Neuronal stem cell (in vitro differentiated cells): ENCODE measurements around the gene PDK2.
A peak's percentile ranks its signal among the peaks of the same experiment; 100 is the strongest.

ENCODE experiments used
- DNase-seq: peaks from one replicate; pipeline ENCODE4 v3.0.0-alpha.2; 2013; ENCODE audit warnings: low spot score
- H2AFZ ChIP-seq: one replicate; pipeline ENCODE4 v1.6.1; 2013; ENCODE audit warnings: mild to moderate bottlenecking, low read length, inconsistent platforms
- H2AK5ac ChIP-seq: 2 replicates; pipeline ENCODE4 v1.6.1; 2013; ENCODE audit warnings: low read depth, mild to moderate bottlenecking, inconsistent platforms, low read length, moderate library complexity, mixed read lengths
- H2BK120ac ChIP-seq: 2 replicates; pipeline ENCODE4 v1.6.1; 2013; ENCODE audit warnings: low read depth, mild to moderate bottlenecking, inconsistent platforms, low read length, moderate library complexity, mixed read lengths
- H2BK12ac ChIP-seq: one replicate; pipeline ENCODE4 v1.6.1; 2013; ENCODE audit warnings: low read length, inconsistent platforms
- H2BK15ac ChIP-seq: 2 replicates; pipeline ENCODE4 v1.6.1; 2013; ENCODE audit warnings: mild to moderate bottlenecking, low read length, inconsistent platforms, mixed read lengths
- H2BK5ac ChIP-seq: one replicate; pipeline ENCODE4 v1.6.1; 2013; ENCODE audit warnings: inconsistent platforms, mild to moderate bottlenecking, low read length, moderate library complexity
- H3K14ac ChIP-seq: one replicate; pipeline ENCODE4 v1.6.1; 2013; ENCODE audit warnings: low read length, inconsistent platforms
- H3K18ac ChIP-seq: 2 replicates; pipeline ENCODE4 v1.6.1; 2013; ENCODE audit warnings: low read length, inconsistent platforms
- H3K23ac ChIP-seq: 2 replicates; pipeline ENCODE4 v1.6.1; 2013; ENCODE audit warnings: low read depth, mild to moderate bottlenecking, mixed read lengths, low read length, inconsistent platforms; ENCODE audit not compliant: poor library complexity
- H3K27ac ChIP-seq: replicated peaks from 3 replicates; pipeline ENCODE4 v1.5.1; 2013; ENCODE audit warnings: low read length, inconsistent platforms
- H3K27me3 ChIP-seq, 3 experiments: 2 replicates each; pipeline ENCODE4 v1.6.1; 2013; ENCODE audit warnings: low read length in 3 of 3, mild to moderate bottlenecking in 2 of 3, inconsistent platforms in 1 of 3, low read depth in 1 of 3, mixed read lengths in 1 of 3, moderate library complexity in 1 of 3; ENCODE audit not compliant: control insufficient read depth in 3 of 3, insufficient read depth in 3 of 3
- H3K36me3 ChIP-seq, 2 donors: replicated peaks in 1 of 2; 2 replicates each; pipeline ENCODE4 v1.6.1; 2013; ENCODE audit warnings: low read length in 2 of 2; ENCODE audit not compliant: control insufficient read depth in 2 of 2, insufficient read depth in 2 of 2
- H3K4ac ChIP-seq: 2 replicates; pipeline ENCODE4 v1.6.1; 2013; ENCODE audit warnings: inconsistent platforms, mild to moderate bottlenecking, low read length, moderate library complexity
- H3K4me1 ChIP-seq, 2 donors: 1 replicate in 1 of 2; 2 replicates in 1 of 2; pipeline ENCODE4 v1.6.1; 2013; ENCODE audit warnings: low read length in 2 of 2, low read depth in 1 of 2; ENCODE audit not compliant: control insufficient read depth in 2 of 2, insufficient read depth in 1 of 2
- H3K4me2 ChIP-seq: one replicate; pipeline ENCODE4 v1.6.1; 2013; ENCODE audit warnings: mild to moderate bottlenecking, low read length, inconsistent platforms; ENCODE audit not compliant: insufficient read depth, poor library complexity, severe bottlenecking
- H3K4me3 ChIP-seq, 2 donors: 2 replicates each; pipeline ENCODE4 v1.5.1; 2013; ENCODE audit warnings: low read length in 2 of 2, mild to moderate bottlenecking in 2 of 2, inconsistent platforms in 1 of 2, moderate library complexity in 1 of 2
- H3K79me1 ChIP-seq: one replicate; pipeline ENCODE4 v1.6.1; 2013; ENCODE audit warnings: low read depth, mild to moderate bottlenecking, inconsistent platforms, low read length, moderate library complexity
- H3K9ac ChIP-seq: one replicate; pipeline ENCODE4 v1.6.1; 2013; ENCODE audit warnings: mild to moderate bottlenecking, low read depth, low read length, inconsistent platforms; ENCODE audit not compliant: poor library complexity
- H3K9me3 ChIP-seq, 2 donors: replicated peaks in 1 of 2; 2 replicates each; pipeline versions ENCODE3 to v1.6.1; 2013; ENCODE audit warnings: low read length in 2 of 2, mild to moderate bottlenecking in 2 of 2, inconsistent platforms in 1 of 2, low read depth in 1 of 2, mixed read lengths in 1 of 2, moderate library complexity in 1 of 2; ENCODE audit not compliant: control insufficient read depth in 2 of 2, insufficient read depth in 1 of 2
- H4K8ac ChIP-seq: one replicate; pipeline ENCODE4 v1.6.1; 2013; ENCODE audit warnings: low read depth, mild to moderate bottlenecking, inconsistent platforms, low read length, moderate library complexity
- H4K91ac ChIP-seq: one replicate; pipeline ENCODE4 v1.6.1; 2013; ENCODE audit warnings: low read length, low read depth, mild to moderate bottlenecking, inconsistent platforms; ENCODE audit not compliant: poor library complexity
- WGBS, 2 donors: extraction: QIAGEN DNeasy Blood & Tissue Kit; methylation state at CpG; one replicate each; pipeline ENCODE4 v1.1.7; 2013; ENCODE audit warnings: missing lambda C conversion rate in 2 of 2, mixed read lengths in 1 of 2; ENCODE audit not compliant: insufficient read length in 2 of 2, insufficient replicate concordance in 1 of 2; ENCODE audit errors: extremely low coverage in 2 of 2; 5-methylcytosine and 5-hydroxymethylcytosine counted together

Gene PDK2

GRCh38 chr17:50129728-50130558, 34.8 kb downstream of the PDK2 start, which contains the start of gene SAMD14:
TSS of gene SAMD14 (minus strand) at chr17:50130160. CDS start at chr17:50124959, 5,201 bp downstream.
- peak within 1 kb of the TSS; percentile 96 for H2BK15ac ChIP-seq
- no peak within 1 kb of the TSS for H4K8ac ChIP-seq
- peak within 1 kb of the TSS; percentile 90 for H3K14ac ChIP-seq
- H2AK5ac ChIP-seq, result peak within 1 kb of the TSS; percentile 99
- DNase-seq, result no peak
- H3K4me3 ChIP-seq, result peak within 1 kb of the TSS; percentile 57 to 88
- H3K18ac ChIP-seq, result peak within 1 kb of the TSS; percentile 97
- no peaks in the 10 kb centered on the region for H3K79me1 ChIP-seq
- no CpG with 5 or more reads among the region's 84 CpGs for WGBS, 2 donors
- no peaks in the 10 kb centered on the region for H3K27me3 ChIP-seq
- H2BK5ac ChIP-seq, result peak within 1 kb of the TSS; percentile 63
- H3K23ac ChIP-seq, result peak within 1 kb of the TSS; percentile 82
- H3K4ac ChIP-seq, result peak within 1 kb of the TSS; percentile 60
- peak within 1 kb of the TSS; percentile 46 for H4K91ac ChIP-seq
- H3K9ac ChIP-seq, result peak within 1 kb of the TSS; percentile 91
- H3K27ac ChIP-seq, result peak within 1 kb of the TSS; percentile 74
- peak within 1 kb of the TSS; percentile 98 for H2AFZ ChIP-seq
- H3K9me3 ChIP-seq, result no peaks in the 10 kb centered on the region
- peak within 1 kb of the TSS; percentile 82 for H3K4me2 ChIP-seq
- peaks cover 10 to 11% of the 10 kb centered on the region in 2 donors for H3K4me1 ChIP-seq
- peak within 1 kb of the TSS; percentile 77 for H2BK12ac ChIP-seq
- H2BK120ac ChIP-seq, result peak within 1 kb of the TSS; percentile 95
- peaks cover 0 to 15% of the 10 kb centered on the region in 2 donors for H3K36me3 ChIP-seq

- Histone ChIP-seq H2AK5ac (peak overlapping the region; percentile 98), H3K14ac (no peak overlapping the region), H3K18ac (peak overlapping the region; percentile 11), H3K4me3 (peak overlapping the region in 1 of 2 donors; percentile 57), H3K9me3 (no peaks in the 10 kb centered on the region), H3K4me1 (peaks cover 10 to 11% of the 10 kb centered on the region in 2 donors), H3K23ac (peak overlapping the region; percentile 8), H4K8ac (no peak overlapping the region), H2BK15ac (peak overlapping the region; percentile 96), H2BK120ac (peak overlapping the region; percentile 95), H2AFZ (peak overlapping the region; percentile 98), H3K4ac (no peak overlapping the region), H3K9ac (no peak overlapping the region), H3K36me3 (peaks cover 4 to 21% of the 10 kb centered on the region in 2 donors), H3K79me1 (no peaks in the 10 kb centered on the region), H3K27me3 (no peaks in the 10 kb centered on the region), H4K91ac (no peak overlapping the region), H3K4me2 (peak overlapping the region; percentile 82), H2BK5ac (no peak overlapping the region), H3K27ac (no peak overlapping the region), H2BK12ac (no peak overlapping the region)
- DNase-seq, result no peak
- WGBS, 2 donors, result no CpG with 5 or more reads among the region's 19 CpGs
Observed at GRCh38 chr17:50130559-50131305, 35.6 kb downstream of the PDK2 start.

- H2BK5ac ChIP-seq, result no peak overlapping the region
- H2BK15ac ChIP-seq, result no peak overlapping the region
- H2AK5ac ChIP-seq, result no peak overlapping the region
- no peak overlapping the region for H3K9ac ChIP-seq
- H4K8ac ChIP-seq, result no peak overlapping the region
- H2AFZ ChIP-seq, result no peak overlapping the region
- no peaks in the 10 kb centered on the region for H3K79me1 ChIP-seq
- H3K14ac ChIP-seq, result no peak overlapping the region
- no peak overlapping the region for H3K23ac ChIP-seq
- H4K91ac ChIP-seq, result no peak overlapping the region
- H3K27ac ChIP-seq, result no peak overlapping the region
- H3K27me3 ChIP-seq, result no peaks in the 10 kb centered on the region
- no peak overlapping the region for H2BK12ac ChIP-seq
- H3K18ac ChIP-seq, result no peak overlapping the region
- WGBS, 2 donors, result no CpG with 5 or more reads among the region's 6 CpGs
- no peak overlapping the region for H2BK120ac ChIP-seq
- H3K4me3 ChIP-seq, result no peak overlapping the region
- peaks cover 6 to 36% of the 10 kb centered on the region in 2 donors for H3K36me3 ChIP-seq
- H3K4me2 ChIP-seq, result no peak overlapping the region
- DNase-seq, result no peak
- peaks cover 9 to 10% of the 10 kb centered on the region in 2 donors for H3K4me1 ChIP-seq
- no peaks in the 10 kb centered on the region for H3K9me3 ChIP-seq
- no peak overlapping the region for H3K4ac ChIP-seq
Observed at GRCh38 chr17:50132104-50132794, 37.1 kb downstream of the PDK2 start.
